ENCODE data around the gene ZMIZ1. TPM values are rescaled to one million over a fixed set of nuclear protein-coding genes. Genes with fewer than 3 reads are reported as not detected.

Gene ZMIZ1
- polyA plus RNA-seq, 1 donor from 2014 or later = 26.8 TPM

- Histone ChIP-seq H3K9me2 (ENCODE audit: insufficient read depth, low read length) (no peaks in the 10 kb centered on the region), H3K4me3 (ENCODE audit: low read length) (no peak overlapping the region), H4K20me1 (ENCODE audit: insufficient read depth) (no peaks in the 10 kb centered on the region), H3K27me3 (ENCODE audit: insufficient read depth, low read depth, low read length) (no peaks in the 10 kb centered on the region), H3K36me3 (ENCODE audit: insufficient read depth, low read length) (no peaks in the 10 kb centered on the region), H3K9me3 (ENCODE audit: low read length) (no peaks in the 10 kb centered on the region), H3F3A (ENCODE audit: insufficient read depth, low read length, poor library complexity, severe bottlenecking) (no peaks in the 10 kb centered on the region), H3K9ac (ENCODE audit: low read length) (no peak overlapping the region), H2AFZ (ENCODE audit: low read depth, low read length) (no peak overlapping the region), H3K79me2 (replicated peaks; ENCODE audit: insufficient read depth, low read length) (peaks cover 48% of the 10 kb centered on the region), H3K4me2 (ENCODE audit: low read length) (no peak overlapping the region), H3K27ac (ENCODE audit: low read length) (no peak overlapping the region)
- TF ChIP-seq EP300 (conservative IDR thresholded peaks at IDR 0.05; ENCODE audit: poor library complexity, severe bottlenecking) (no peak), MXI1 (conservative IDR thresholded peaks at IDR 0.05; ENCODE audit: poor library complexity, severe bottlenecking) (no peak), TAF1 (IDR thresholded peaks at IDR 0.05; ENCODE audit: low read depth) (no peak), RAD21 (conservative IDR thresholded peaks at IDR 0.05) (no peak), CTCF (IDR thresholded peaks at IDR 0.05; ENCODE audit: poor library complexity, severe bottlenecking) (no peak), POLR2AphosphoS5 (IDR thresholded peaks at IDR 0.05) (no peak), EZH2 (IDR thresholded peaks at IDR 0.05; ENCODE audit: borderline replicate concordance, insufficient read depth, low read length, poor library complexity, severe bottlenecking) (no peak)
These were observed 64.1 kb downstream of the ZMIZ1 start for GRCh38 chr10:79132681-79133381.

GRCh38 chr10:79133416-79133815, 64.7 kb downstream of the ZMIZ1 start:
- Histone ChIP-seq H3K9ac (ENCODE audit: low read length) (no peak overlapping the region), H3K4me2 (ENCODE audit: low read length) (no peak overlapping the region), H3K36me3 (ENCODE audit: insufficient read depth, low read length) (no peaks in the 10 kb centered on the region), H3K27me3 (ENCODE audit: insufficient read depth, low read depth, low read length) (no peaks in the 10 kb centered on the region), H2AFZ (ENCODE audit: low read depth, low read length) (no peak overlapping the region), H3K9me3 (ENCODE audit: low read length) (no peaks in the 10 kb centered on the region), H3K27ac (ENCODE audit: low read length) (no peak overlapping the region), H4K20me1 (ENCODE audit: insufficient read depth) (no peaks in the 10 kb centered on the region), H3K4me3 (ENCODE audit: low read length) (no peak overlapping the region), H3K79me2 (replicated peaks; ENCODE audit: insufficient read depth, low read length) (peaks cover 48% of the 10 kb centered on the region), H3F3A (ENCODE audit: insufficient read depth, low read length, poor library complexity, severe bottlenecking) (no peaks in the 10 kb centered on the region), H3K9me2 (ENCODE audit: insufficient read depth, low read length) (no peaks in the 10 kb centered on the region)
- TF ChIP-seq RAD21 (conservative IDR thresholded peaks at IDR 0.05) (no peak), SMC3 (conservative IDR thresholded peaks at IDR 0.05; ENCODE audit: poor library complexity) (no peak), CTCF (IDR thresholded peaks at IDR 0.05; ENCODE audit: poor library complexity, severe bottlenecking) (no peak), EZH2 (IDR thresholded peaks at IDR 0.05; ENCODE audit: borderline replicate concordance, insufficient read depth, low read length, poor library complexity, severe bottlenecking) (no peak), POLR2AphosphoS5 (IDR thresholded peaks at IDR 0.05) (no peak), REST (IDR thresholded peaks at IDR 0.05; ENCODE audit: borderline replicate concordance) (no peak), TAF1 (IDR thresholded peaks at IDR 0.05; ENCODE audit: low read depth) (no peak), EP300 (conservative IDR thresholded peaks at IDR 0.05; ENCODE audit: poor library complexity, severe bottlenecking) (no peak), MXI1 (conservative IDR thresholded peaks at IDR 0.05; ENCODE audit: poor library complexity, severe bottlenecking) (no peak)
